ENCODE measurements around the gene ADRB2. TPM values are rescaled to one million over a fixed set of nuclear protein-coding genes. Genes with fewer than 3 reads are reported as not detected.

Gene ADRB2
- total and polyA plus RNA-seq, 5 donors: 2.4 to 9.2 (median 7.4) TPM

- H3K9me3 ChIP-seq (ENCODE audit: control insufficient read depth, low read length): no peaks in the 10 kb centered on the region
- peak overlapping the region; percentile 46 for H3K27ac ChIP-seq (ENCODE audit: low read length)
- H3K27me3 ChIP-seq (ENCODE audit: control insufficient read depth, insufficient read depth): no peaks in the 10 kb centered on the region
- ATAC-seq: peak; percentile 3 to 25
- no peaks in the 10 kb centered on the region for H3K4me1 ChIP-seq (ENCODE audit: control insufficient read depth, insufficient read depth, low read length)
- H3K4me3 ChIP-seq (ENCODE audit: low read length): no peak overlapping the region
- WGBS: 58% methylated on average over 8 of the region's 8 CpGs
- DNase-seq: no peak
- intact Hi-C loops (cut with DNase I): no loop called here
Measured at GRCh38 chr5:148831590-148832565, 5.5 kb downstream of the ADRB2 start.

GRCh38 chr5:148833122-148833521 is 6.7 kb downstream of the ADRB2 start:
- peak overlapping the region; percentile 1 for H3K27ac ChIP-seq (ENCODE audit: low read length)
- WGBS: 26% methylated on average over 2 of the region's 2 CpGs
- DNase-seq: no peak
- intact Hi-C loops (cut with DNase I): no loop called here
- H3K9me3 ChIP-seq (ENCODE audit: control insufficient read depth, low read length): no peaks in the 10 kb centered on the region
- no peaks in the 10 kb centered on the region for H3K27me3 ChIP-seq (ENCODE audit: control insufficient read depth, insufficient read depth)
- ATAC-seq: peak in 1 of 2 donors; percentile 11
- H3K4me3 ChIP-seq (ENCODE audit: low read length): no peak overlapping the region
- peaks cover 1% of the 10 kb centered on the region for H3K4me1 ChIP-seq (ENCODE audit: control insufficient read depth, insufficient read depth, low read length)

- H3K27me3 ChIP-seq (ENCODE audit: control insufficient read depth, insufficient read depth): no peaks in the 10 kb centered on the region
- intact Hi-C loops (cut with DNase I): no loop called here
- no peaks in the 10 kb centered on the region for H3K9me3 ChIP-seq (ENCODE audit: control insufficient read depth, low read length)
- ATAC-seq: no peak
- peaks cover 3% of the 10 kb centered on the region for H3K4me1 ChIP-seq (ENCODE audit: control insufficient read depth, insufficient read depth, low read length)
- DNase-seq: no peak
- no peak overlapping the region for H3K27ac ChIP-seq (ENCODE audit: low read length)
- H3K4me3 ChIP-seq (ENCODE audit: low read length): no peak overlapping the region
- WGBS: 87% methylated on average over 2 of the region's 2 CpGs
Measured at GRCh38 chr5:148833925-148834324, 7.5 kb downstream of the ADRB2 start.

- DNase-seq (no peak), ATAC-seq (no peak)
- Histone ChIP-seq H3K27me3 (ENCODE audit: control insufficient read depth, insufficient read depth) (no peaks in the 10 kb centered on the region), H3K9me3 (ENCODE audit: control insufficient read depth, low read length) (no peaks in the 10 kb centered on the region), H3K4me3 (ENCODE audit: low read length) (no peak overlapping the region), H3K4me1 (ENCODE audit: control insufficient read depth, insufficient read depth, low read length) (peaks cover 3% of the 10 kb centered on the region), H3K27ac (ENCODE audit: low read length) (peak overlapping the region; percentile 2)
- WGBS: 69% methylated on average over 4 of the region's 4 CpGs
- intact Hi-C loops (cut with DNase I): no loop called here
Measured at GRCh38 chr5:148834689-148835088, 8.3 kb downstream of the ADRB2 start.

GRCh38 chr5:148836272-148837250 is 10.2 kb downstream of the ADRB2 start:
- DNase-seq: no peak
- WGBS: 87% methylated on average over 11 of the region's 11 CpGs
- intact Hi-C loops (cut with DNase I): no loop called here
- H3K4me1 ChIP-seq (ENCODE audit: control insufficient read depth, insufficient read depth, low read length): peaks cover 3% of the 10 kb centered on the region
- ATAC-seq: no peak
- no peak overlapping the region for H3K4me3 ChIP-seq (ENCODE audit: low read length)
- no peak overlapping the region for H3K27ac ChIP-seq (ENCODE audit: low read length)
- no peaks in the 10 kb centered on the region for H3K27me3 ChIP-seq (ENCODE audit: control insufficient read depth, insufficient read depth)
- H3K9me3 ChIP-seq (ENCODE audit: control insufficient read depth, low read length): no peaks in the 10 kb centered on the region

- Histone ChIP-seq H3K27ac (ENCODE audit: low read length) (no peak overlapping the region), H3K27me3 (ENCODE audit: control insufficient read depth, insufficient read depth) (no peaks in the 10 kb centered on the region), H3K4me1 (ENCODE audit: control insufficient read depth, insufficient read depth, low read length) (peaks cover 6% of the 10 kb centered on the region), H3K4me3 (ENCODE audit: low read length) (no peak overlapping the region), H3K9me3 (ENCODE audit: control insufficient read depth, low read length) (no peaks in the 10 kb centered on the region)
- DNase-seq: no peak
- ATAC-seq: no peak
- 96% methylated on average over 3 of the region's 3 CpGs for WGBS
- intact Hi-C loops (cut with DNase I): no loop called here
Measured at GRCh38 chr5:148837383-148837782, 11.0 kb downstream of the ADRB2 start.

- intact Hi-C loops (cut with DNase I): no loop called here
- no peaks in the 10 kb centered on the region for H3K9me3 ChIP-seq (ENCODE audit: control insufficient read depth, low read length)
- H3K4me3 ChIP-seq (ENCODE audit: low read length): no peak overlapping the region
- 70% methylated on average over 1 of the region's 1 CpG for whole genome bisulfite sequencing
- no peak for ATAC-seq
- H3K27me3 ChIP-seq (ENCODE audit: control insufficient read depth, insufficient read depth): no peaks in the 10 kb centered on the region
- no peak overlapping the region for H3K27ac ChIP-seq (ENCODE audit: low read length)
- H3K4me1 ChIP-seq (ENCODE audit: control insufficient read depth, insufficient read depth, low read length): peaks cover 9% of the 10 kb centered on the region
- no peak for DNase-seq
Measured at GRCh38 chr5:148838357-148838756, 11.9 kb downstream of the ADRB2 start.

- intact Hi-C loops (cut with DNase I): no loop called here
- DNase-seq: no peak
- H3K9me3 ChIP-seq (ENCODE audit: control insufficient read depth, low read length): no peaks in the 10 kb centered on the region
- no peak overlapping the region for H3K4me3 ChIP-seq (ENCODE audit: low read length)
- WGBS: 64% methylated on average over 4 of the region's 4 CpGs
- peaks cover 10% of the 10 kb centered on the region for H3K4me1 ChIP-seq (ENCODE audit: control insufficient read depth, insufficient read depth, low read length)
- no peaks in the 10 kb centered on the region for H3K27me3 ChIP-seq (ENCODE audit: control insufficient read depth, insufficient read depth)
- no peak overlapping the region for H3K27ac ChIP-seq (ENCODE audit: low read length)
- no peak for ATAC-seq
Measured at GRCh38 chr5:148839960-148840359, 13.5 kb downstream of the ADRB2 start.

GRCh38 chr5:148840531-148840930 is 14.1 kb downstream of the ADRB2 start:
- ATAC-seq (no peak), DNase-seq (no peak)
- H3K27ac ChIP-seq (ENCODE audit: low read length): no peak overlapping the region
- 86% methylated on average over 1 of the region's 1 CpG for WGBS
- H3K4me3 ChIP-seq (ENCODE audit: low read length): no peak overlapping the region
- intact Hi-C loops (cut with DNase I): no loop called here
- H3K27me3 ChIP-seq (ENCODE audit: control insufficient read depth, insufficient read depth): no peaks in the 10 kb centered on the region
- peaks cover 10% of the 10 kb centered on the region for H3K4me1 ChIP-seq (ENCODE audit: control insufficient read depth, insufficient read depth, low read length)
- H3K9me3 ChIP-seq (ENCODE audit: control insufficient read depth, low read length): no peaks in the 10 kb centered on the region

- intact Hi-C loops (cut with DNase I): no loop called here
- 43% methylated on average over 3 of the region's 3 CpGs for WGBS
- H3K27ac ChIP-seq (ENCODE audit: low read length): no peak overlapping the region
- peaks cover 10% of the 10 kb centered on the region for H3K4me1 ChIP-seq (ENCODE audit: control insufficient read depth, insufficient read depth, low read length)
- DNase-seq (no peak), ATAC-seq (no peak)
- H3K9me3 ChIP-seq (ENCODE audit: control insufficient read depth, low read length): no peaks in the 10 kb centered on the region
- H3K4me3 ChIP-seq (ENCODE audit: low read length): no peak overlapping the region
- H3K27me3 ChIP-seq (ENCODE audit: control insufficient read depth, insufficient read depth): no peaks in the 10 kb centered on the region
Measured at GRCh38 chr5:148841519-148841918, 15.1 kb downstream of the ADRB2 start.

- H3K27ac ChIP-seq (ENCODE audit: low read length): no peak overlapping the region
- no peaks in the 10 kb centered on the region for H3K9me3 ChIP-seq (ENCODE audit: control insufficient read depth, low read length)
- peaks cover 10% of the 10 kb centered on the region for H3K4me1 ChIP-seq (ENCODE audit: control insufficient read depth, insufficient read depth, low read length)
- DNase-seq: no peak
- H3K27me3 ChIP-seq (ENCODE audit: control insufficient read depth, insufficient read depth): no peaks in the 10 kb centered on the region
- 87% methylated on average over 2 of the region's 2 CpGs for WGBS
- peak in 1 of 2 donors; percentile 32 for ATAC-seq
- intact Hi-C loops (cut with DNase I): no loop called here
- H3K4me3 ChIP-seq (ENCODE audit: low read length): no peak overlapping the region
Measured at GRCh38 chr5:148842161-148842560, 15.8 kb downstream of the ADRB2 start.
